Breast epithelium (tissue), 4 donors: ENCODE measurements around the gene ZNF576. TPM values are rescaled to one million over a fixed set of nuclear protein-coding genes. Genes with fewer than 3 reads are reported as not detected.
A peak's percentile ranks its signal among the peaks of the same experiment; 100 is the strongest.
"Not testable (repeated sequence)": the region's sequence is repeated elsewhere in the genome, so short reads cannot be mapped to it uniquely, and the experiment has no call there.

Experiments
- DNase-seq, 2 donors: peaks; one replicate each; pipeline ENCODE4 v3.0.0-alpha.2; 2019; ENCODE audit warnings: low spot score in 2 of 2
- H3K27ac ChIP-seq, 2 donors: fragments of 200-600 bp; sonication (generic) in 1 of 2; one replicate each; pipeline ENCODE4 v1.5.1; 2016 to 2019; ENCODE audit warnings: mild to moderate bottlenecking in 1 of 2
- H3K27me3 ChIP-seq, 2 donors: fragments of 200-600 bp; sonication (generic) in 1 of 2; one replicate each; pipeline versions ENCODE4 v1.5.1 to v1.6.0; 2017 to 2019; ENCODE audit warnings: control low read depth in 1 of 2, mild to moderate bottlenecking in 1 of 2
- H3K36me3 ChIP-seq: fragments of 200-600 bp; one replicate; pipeline ENCODE4 v1.5.1; 2019
- H3K4me1 ChIP-seq, 2 donors: fragments of 200-600 bp; sonication (generic); one replicate each; pipeline ENCODE4 v1.5.1; 2016 to 2019; ENCODE audit warnings: control low read depth in 1 of 2
- H3K4me3 ChIP-seq, 3 donors: fragments of 200-600 bp; sonication (generic); 1 replicate in 2 of 3; 2 replicates in 1 of 3; pipeline ENCODE4 v1.5.1; 2016 to 2019; ENCODE audit warnings: mild to moderate bottlenecking in 3 of 3, moderate library complexity in 2 of 3
- H3K9me3 ChIP-seq, 2 donors: fragments of 200-600 bp; sonication (generic) in 1 of 2; one replicate each; pipeline ENCODE4 v1.5.1; 2016 to 2019; ENCODE audit warnings: control low read depth in 1 of 2
- CTCF ChIP-seq, 3 donors: fragments of 450-650 bp; IDR thresholded peaks; one replicate each; pipeline ENCODE4 v1.5.1; 2016 to 2017; ENCODE audit warnings: antibody characterized with exemption in 3 of 3, mild to moderate bottlenecking in 3 of 3, moderate library complexity in 3 of 3
- POLR2A ChIP-seq: fragments of 450-650 bp; IDR thresholded peaks from one replicate; pipeline ENCODE4 v1.6.1; 2016; ENCODE audit warnings: antibody characterized with exemption, mild to moderate bottlenecking, moderate library complexity
- POLR2AphosphoS5 ChIP-seq, 3 donors: sonication (generic); formaldehyde crosslinking; IDR thresholded peaks; one replicate each; pipeline ENCODE4 v1.6.1; 2017; ENCODE audit warnings: antibody characterized with exemption in 3 of 3
- intact Hi-C: fragments of 100-400 bp; cut with DNase I; formaldehyde crosslinking; loops from one replicate; pipeline ENCODE4 v1.15.1; 2023; ENCODE audit warnings: low total_unique reads
- total RNA-seq, 3 donors: library from RNA; depleted of rRNA; stranded (reverse); fragments of >200 nt; gene quantifications; one replicate each; pipeline ENCODE4 v1.1.0, GENCODE V29; 2016

The ZNF576 gene
- total RNA-seq, 3 donors from 2014 or later = 14.2 to 18.0 (median 14.8) TPM

GRCh38 chr19:43582495-43582894 lies 13.9 kb upstream of the ZNF576 start:
- no peaks in the 10 kb centered on the region for H3K4me1 ChIP-seq
- TF ChIP-seq POLR2AphosphoS5 (IDR thresholded peaks at IDR 0.05) = no peak
- TF ChIP-seq POLR2A = no peak
- TF ChIP-seq CTCF (IDR thresholded peaks at IDR 0.05) = no peak
- intact Hi-C loops = no loop called here
- no peaks in the 10 kb centered on the region for H3K27me3 ChIP-seq
- H3K9me3 ChIP-seq = no peaks in the 10 kb centered on the region
- no peak overlapping the region for H3K27ac ChIP-seq
- no peaks in the 10 kb centered on the region for H3K36me3 ChIP-seq
- no peak for DNase-seq
- H3K4me3 ChIP-seq = no peak overlapping the region

GRCh38 chr19:43584484-43584883 lies 11.9 kb upstream of the ZNF576 start:
- no peak for DNase-seq
- Histone ChIP-seq H3K36me3 (no peaks in the 10 kb centered on the region), H3K27ac (peak overlapping the region in 1 of 2 donors; percentile 55), H3K27me3 (no peaks in the 10 kb centered on the region), H3K4me3 (no peak overlapping the region), H3K9me3 (no peaks in the 10 kb centered on the region), H3K4me1 (no peaks in the 10 kb centered on the region)
- intact Hi-C loops = no loop called here
- no peak for TF ChIP-seq POLR2A
- no peak for TF ChIP-seq POLR2AphosphoS5 (IDR thresholded peaks at IDR 0.05)
- no peak for TF ChIP-seq CTCF (IDR thresholded peaks at IDR 0.05)

GRCh38 chr19:43586346-43586745 lies 10.0 kb upstream of the ZNF576 start:
- Histone ChIP-seq H3K4me1 (no peaks in the 10 kb centered on the region), H3K27me3 (no peaks in the 10 kb centered on the region), H3K9me3 (no peaks in the 10 kb centered on the region), H3K27ac (no peak overlapping the region), H3K4me3 (no peak overlapping the region), H3K36me3 (no peaks in the 10 kb centered on the region)
- TF ChIP-seq CTCF (IDR thresholded peaks at IDR 0.05) (no peak), POLR2A (no peak), POLR2AphosphoS5 (IDR thresholded peaks at IDR 0.05) (no peak)
- intact Hi-C loops = no loop called here
- no peak for DNase-seq

- H3K36me3 ChIP-seq, H3K4me3 ChIP-seq, H3K9me3 ChIP-seq, H3K27me3 ChIP-seq, H3K27ac ChIP-seq, intact Hi-C loops, H3K4me1 ChIP-seq, DNase-seq: not testable (repeated sequence)
These were observed 9.4 kb upstream of the ZNF576 start for GRCh38 chr19:43587029-43587428.

GRCh38 chr19:43589277-43589676 lies 7.1 kb upstream of the ZNF576 start:
- intact Hi-C loops = no loop called here

More at GRCh38 chr19:43589277-43589676, 7.1 kb upstream of the ZNF576 start:
- no peaks in the 10 kb centered on the region for H3K4me1 ChIP-seq
- H3K27me3 ChIP-seq = no peaks in the 10 kb centered on the region
- no peaks in the 10 kb centered on the region for H3K9me3 ChIP-seq
- DNase-seq = no peak
- H3K36me3 ChIP-seq = peaks cover 6% of the 10 kb centered on the region
- H3K27ac ChIP-seq = no peak overlapping the region
- TF ChIP-seq POLR2AphosphoS5 (IDR thresholded peaks at IDR 0.05) (no peak), CTCF (IDR thresholded peaks at IDR 0.05) (no peak), POLR2A (no peak)
- H3K4me3 ChIP-seq = no peak overlapping the region
